ENCODE data around the gene HCFC2. TPM values are rescaled to one million over a fixed set of nuclear protein-coding genes. Genes with fewer than 3 reads are reported as not detected.
"Not testable (repeated sequence)": the region's sequence is repeated elsewhere in the genome, so short reads cannot be mapped to it uniquely, and the experiment has no call there.

HCFC2 gene
- 28.4 TPM for polyA plus RNA-seq (ENCODE audit: insufficient read length)

GRCh38 chr12:104064031-104064841, at the start of gene HCFC2:
Gene HCFC2, plus strand, starts transcription at chr12:104064531. Its CDS starts 30 bp downstream, at chr12:104064561.
- DNase-seq, result peak; percentile 91

- DNase-seq, result not testable (repeated sequence)
Measured at GRCh38 chr12:104021862-104022261, 42.5 kb upstream of the HCFC2 start.

- peak; percentile 36 for DNase-seq
Measured at GRCh38 chr12:104022786-104023185, 41.5 kb upstream of the HCFC2 start.

GRCh38 chr12:104023710-104024109, 40.6 kb upstream of the HCFC2 start:
- DNase-seq, result no peak

DNA sequence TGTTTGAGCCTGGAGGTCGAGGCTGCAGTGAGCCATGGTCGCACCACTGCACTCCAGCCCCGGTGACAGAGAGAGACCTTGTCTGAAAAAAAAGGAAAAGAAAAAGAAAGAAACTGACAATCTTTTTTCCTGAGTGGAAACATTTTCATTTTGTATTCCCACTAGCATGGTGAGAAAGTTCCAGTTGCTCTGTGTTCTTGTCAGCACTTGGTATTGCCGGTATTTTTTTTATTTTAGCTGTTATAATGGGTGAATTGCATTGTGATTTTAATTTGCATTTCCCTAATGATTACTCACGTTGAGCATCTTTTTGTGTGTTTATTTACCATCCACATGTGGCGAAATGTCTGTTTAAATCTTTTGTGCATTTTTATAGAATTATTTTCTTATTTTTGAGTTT, 40.0 kb upstream of the HCFC2 start:
- no peak for DNase-seq

- DNase-seq, result no peak
Measured at GRCh38 chr12:104025771-104026170, 38.6 kb upstream of the HCFC2 start.

DNA sequence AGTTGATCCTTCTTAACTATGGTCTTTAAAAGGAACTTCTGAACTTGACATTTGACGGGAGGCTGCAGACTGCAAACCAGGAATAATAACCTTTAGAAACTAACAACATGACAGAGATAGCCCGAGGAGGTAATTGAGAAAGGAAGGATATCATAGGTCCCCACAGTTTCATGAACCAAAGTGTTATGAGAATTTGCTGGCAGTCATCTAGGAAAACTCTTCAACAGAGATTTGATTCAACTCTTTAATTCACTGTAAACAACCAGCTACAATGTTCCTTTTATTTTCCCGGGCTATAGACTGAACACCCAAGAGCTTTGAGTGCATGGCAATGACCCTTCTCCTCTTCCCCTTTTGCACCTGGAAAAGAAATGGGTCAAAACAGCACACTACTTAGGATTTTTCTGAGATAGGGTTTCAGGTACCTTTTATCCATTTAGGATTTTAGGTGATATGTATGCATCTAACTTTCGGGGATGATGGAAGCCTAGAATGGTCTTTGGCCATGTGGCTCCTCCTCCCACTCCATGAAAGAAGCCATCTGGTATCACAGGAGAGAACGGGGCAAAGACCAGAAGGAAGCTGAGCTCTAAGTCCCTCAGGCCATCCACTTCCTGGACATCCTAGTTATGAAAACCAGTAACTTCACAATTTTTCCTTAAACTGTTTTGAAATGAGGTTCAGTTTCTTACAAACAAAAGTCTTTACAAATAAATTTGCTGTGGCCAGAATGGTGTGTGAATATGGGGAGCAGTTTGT, 37.3 kb upstream of the HCFC2 start:
- no peak for DNase-seq

DNA sequence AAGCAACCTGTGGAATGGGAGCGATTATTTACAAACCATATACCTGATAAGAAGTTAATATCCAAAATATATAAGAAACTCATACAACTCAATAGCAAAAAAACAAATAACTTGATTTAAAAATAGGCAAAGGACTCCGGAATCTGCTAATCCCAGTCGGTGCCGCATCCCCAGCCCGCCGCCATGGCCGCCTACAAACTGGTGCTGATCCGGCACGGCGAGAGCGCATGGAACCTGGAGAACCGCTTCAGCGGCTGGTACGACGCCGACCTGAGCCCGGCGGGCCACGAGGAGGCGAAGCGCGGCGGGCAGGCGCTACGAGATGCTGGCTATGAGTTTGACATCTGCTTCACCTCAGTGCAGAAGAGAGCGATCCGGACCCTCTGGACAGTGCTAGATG, 33.7 kb upstream of the HCFC2 start:
- DNase-seq, result not testable (repeated sequence)

DNA sequence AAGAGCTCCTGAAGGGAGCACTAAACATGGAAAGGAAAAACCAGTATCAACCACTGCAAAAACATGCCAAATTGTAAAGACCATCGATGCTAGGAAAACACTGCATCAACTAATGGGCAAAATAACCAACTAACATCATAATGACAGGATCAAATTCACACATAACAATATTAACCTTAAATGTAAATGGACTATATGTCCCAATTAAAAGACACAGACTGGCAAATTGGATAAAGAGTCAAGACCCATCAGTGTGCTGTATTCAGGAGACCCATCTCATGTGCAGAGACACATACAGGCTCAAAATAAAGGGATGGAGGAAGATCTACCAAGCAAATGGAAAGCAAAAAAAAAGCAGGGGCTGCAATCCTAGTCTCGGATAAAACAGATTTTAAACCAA, 28.2 kb upstream of the HCFC2 start:
- DNase-seq, result not testable (repeated sequence)

GRCh38 chr12:104039769-104040168, 24.6 kb upstream of the HCFC2 start:
- DNase-seq, result not testable (repeated sequence)

DNA sequence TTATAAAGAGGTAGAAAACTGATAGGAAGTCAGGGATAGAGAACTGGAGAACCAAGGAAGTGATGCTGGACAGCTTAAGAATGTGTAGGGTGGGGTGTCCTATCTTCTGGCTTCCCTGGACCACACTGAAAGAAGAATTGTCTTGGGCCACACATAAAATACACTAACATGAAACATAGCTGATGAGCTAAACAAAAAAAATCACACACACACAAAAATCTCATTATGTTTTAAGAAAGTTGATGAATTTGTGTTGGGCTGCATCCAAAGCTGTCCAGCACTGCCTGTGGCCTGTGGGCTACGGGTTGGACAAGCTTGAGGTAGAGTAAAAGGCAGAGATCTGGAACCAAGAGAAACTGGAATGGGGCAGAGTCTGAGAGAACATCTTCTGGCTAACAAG, 21.8 kb upstream of the HCFC2 start:
- no peak for DNase-seq

- DNase-seq, result no peak
Measured at GRCh38 chr12:104044158-104044557, 20.2 kb upstream of the HCFC2 start.

DNA sequence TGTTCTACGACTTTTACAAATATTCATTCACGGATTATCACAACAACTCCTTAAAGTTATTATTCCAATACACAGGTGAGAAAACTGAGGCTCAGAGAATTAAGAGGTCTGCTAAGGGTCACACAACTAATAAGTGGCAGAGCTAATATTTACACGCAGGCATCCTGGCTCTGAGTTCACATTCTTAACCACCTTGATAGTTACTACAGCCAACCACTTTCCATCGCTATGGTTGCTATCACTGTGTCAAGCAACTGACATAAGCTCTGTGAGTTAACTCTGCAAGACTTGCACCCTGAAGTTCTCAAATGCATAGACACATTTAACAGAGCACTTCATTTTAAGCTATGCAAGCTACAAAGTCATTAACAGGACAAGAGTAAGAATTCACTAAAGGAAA, 18.0 kb upstream of the HCFC2 start:
- DNase-seq, result no peak

- DNase-seq, result no peak
Measured at GRCh38 chr12:104048162-104048561, 16.2 kb upstream of the HCFC2 start.

- no peak for DNase-seq
Measured at GRCh38 chr12:104048811-104049210, 15.5 kb upstream of the HCFC2 start.

DNA sequence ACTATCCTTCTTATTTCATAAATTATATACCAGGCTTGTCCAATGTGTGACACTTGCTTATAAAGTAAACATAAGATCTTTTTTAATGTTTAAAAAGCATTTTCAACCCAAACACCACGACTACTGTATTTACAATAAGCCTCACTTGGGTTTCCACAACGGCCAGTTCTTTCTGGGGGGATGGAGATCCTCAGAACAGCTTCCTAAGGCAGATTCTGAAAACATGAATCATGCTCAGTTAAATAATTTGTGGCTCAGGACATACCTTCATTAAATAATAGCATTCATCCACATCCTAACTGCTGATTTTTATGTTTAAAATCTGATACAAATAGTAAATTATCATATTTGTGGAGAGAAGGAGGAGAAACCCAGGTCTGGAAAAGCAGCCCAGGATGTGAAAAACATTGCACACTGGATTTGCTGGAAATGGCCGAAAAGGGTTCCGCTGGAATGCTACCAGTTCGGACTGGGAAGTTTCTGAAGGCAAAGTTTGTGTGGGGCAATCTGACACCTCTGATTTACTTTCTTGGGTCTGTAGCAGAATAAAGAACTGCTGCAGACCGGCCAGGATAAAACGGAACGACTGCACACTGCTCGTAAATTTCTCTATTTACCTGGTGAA, 14.9 kb upstream of the HCFC2 start:
- DNase-seq, result peak; percentile 54

- DNase-seq, result peak; percentile 83
Measured at GRCh38 chr12:104049903-104050356, 14.4 kb upstream of the HCFC2 start, which contains the start of gene GLT8D2. Gene GLT8D2, minus strand, starts transcription at chr12:104050187. Its CDS starts 30,539 bp downstream, at chr12:104019648.

GRCh38 chr12:104050436-104050835, 13.9 kb upstream of the HCFC2 start:
- DNase-seq, result no peak

- DNase-seq, result no peak
Measured at GRCh38 chr12:104054681-104055346, 9.5 kb upstream of the HCFC2 start.

DNA sequence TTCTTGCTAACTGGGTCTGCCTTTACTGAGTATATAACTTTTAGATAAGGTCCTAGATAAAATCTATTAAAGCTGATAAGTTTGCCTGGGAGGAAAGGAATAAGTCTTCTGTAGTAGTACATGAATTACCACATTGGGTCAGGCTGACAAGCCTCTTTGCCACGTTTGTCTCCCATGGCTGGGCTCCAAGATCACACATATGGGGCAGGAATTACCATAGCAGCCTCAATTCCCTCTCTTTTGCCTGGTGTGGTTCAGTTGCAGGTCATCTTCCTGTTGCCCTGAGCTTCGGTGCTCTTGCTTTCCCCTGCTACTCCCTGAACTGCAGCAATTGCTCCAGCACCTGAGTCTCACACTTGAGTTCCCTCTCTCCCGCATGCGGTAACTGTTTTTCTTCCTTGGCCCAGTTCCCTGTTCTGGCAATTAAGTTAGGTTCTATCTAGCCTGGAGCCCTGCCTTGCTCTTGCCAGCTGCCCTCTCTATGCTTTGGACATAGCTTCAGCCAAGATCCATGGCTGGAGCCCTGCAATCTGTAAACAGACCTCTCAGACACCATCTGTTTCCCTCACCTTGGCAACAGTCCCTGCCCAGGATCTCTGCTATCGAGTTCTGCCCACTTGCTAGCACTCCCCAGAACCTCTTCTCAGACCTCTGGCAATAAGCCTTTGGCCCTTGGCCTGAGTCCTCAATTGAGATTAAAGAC, 8.5 kb upstream of the HCFC2 start:
- DNase-seq, result peak; percentile 50

GRCh38 chr12:104056419-104056972, 7.8 kb upstream of the HCFC2 start:
- no peak for DNase-seq
